Type B pancreatic cell (in vitro differentiated cells): ENCODE measurements around the gene TM2D1. TPM values are rescaled to one million over a fixed set of nuclear protein-coding genes. Genes with fewer than 3 reads are reported as not detected.
A peak's percentile ranks its signal among the peaks of the same experiment; 100 is the strongest.

Experiments
- DNase-seq: peaks from one replicate; pipeline ENCODE4 v3.0.0; 2021; ENCODE audit warnings: mixed read lengths; ENCODE audit not compliant: unreplicated experiment; ENCODE audit errors: extremely low spot score
- H3K27ac Mint-ChIP-seq: 2 replicates; pipeline ENCODE4 v1.8.0; 2021; ENCODE audit warnings: mild to moderate bottlenecking, mixed read lengths
- H3K27me3 Mint-ChIP-seq: 2 replicates; pipeline ENCODE4 v1.8.0; 2021; ENCODE audit warnings: mixed read lengths
- H3K36me3 Mint-ChIP-seq: 2 replicates; pipeline ENCODE4 v1.8.0; 2021; ENCODE audit warnings: mixed read lengths
- H3K4me1 Mint-ChIP-seq: one replicate; pipeline ENCODE4 v1.8.0; 2021; ENCODE audit warnings: mixed read lengths; ENCODE audit not compliant: unreplicated experiment
- H3K4me3 Mint-ChIP-seq: 2 replicates; pipeline ENCODE4 v1.8.0; 2021; ENCODE audit warnings: mild to moderate bottlenecking, mixed read lengths
- H3K9me3 Mint-ChIP-seq: 2 replicates; pipeline ENCODE4 v1.8.0; 2021; ENCODE audit warnings: mixed read lengths
- total RNA-seq: library from RNA; stranded (reverse); gene quantifications from 2 replicates; pipeline ENCODE4 v1.2.1, GENCODE V29; 2021; ENCODE audit warnings: low replicate concordance
- TF ChIP-seq, protein P1 (sequence below): fragments of 200-600 bp; sonication (generic); conservative IDR thresholded peaks from 2 replicates; pipeline ENCODE4 v1.5.0; 2021; ENCODE audit warnings: antibody characterized with exemption, mild to moderate bottlenecking

TM2D1 gene
- total RNA-seq, 1 donor from 2014 or later = 37.1 TPM

DNA sequence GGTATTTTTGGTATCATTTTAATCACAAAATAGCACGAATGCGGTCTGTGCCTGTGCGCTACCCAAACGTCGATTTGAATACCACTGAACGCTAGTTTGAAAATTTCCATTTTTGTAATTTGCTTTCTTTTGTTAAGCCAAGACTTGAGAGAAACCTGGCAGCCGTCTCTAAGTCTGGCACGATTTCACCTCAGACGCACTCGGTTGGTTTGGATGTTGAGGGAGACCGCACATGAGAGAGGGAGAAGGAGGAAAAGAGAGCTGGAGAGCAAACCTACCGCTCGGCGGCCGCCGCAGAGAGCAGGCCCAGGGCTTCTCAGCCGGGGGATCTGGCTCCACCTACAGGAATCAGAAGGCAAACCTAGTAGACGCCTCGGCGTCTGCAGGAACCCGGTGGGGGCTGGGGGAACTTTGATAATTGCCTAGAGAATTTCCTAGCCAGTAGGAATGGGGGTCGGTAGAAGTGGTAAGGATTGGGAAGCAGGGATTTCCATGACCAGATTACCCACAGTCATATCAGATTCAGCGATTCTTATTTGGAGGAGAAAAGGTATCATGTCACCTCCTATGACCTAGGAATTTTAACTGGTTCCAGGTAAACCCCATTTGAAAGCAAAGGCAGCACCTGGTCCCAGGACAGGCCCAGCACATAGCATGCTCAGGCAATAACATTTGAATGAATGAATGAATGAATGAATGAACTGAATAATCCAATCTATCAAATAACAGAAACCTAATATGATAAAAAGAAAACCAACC lies 83.2 kb downstream of the TM2D1 start:
- no peak for DNase-seq
- Mint-ChIP-seq H3K36me3 (peaks cover 3% of the 10 kb centered on the region), H3K27me3 (peaks cover 8% of the 10 kb centered on the region), H3K4me3 (no peak overlapping the region), H3K9me3 (peaks cover 4% of the 10 kb centered on the region), H3K4me1 (peaks cover 45% of the 10 kb centered on the region), H3K27ac (peak overlapping the region; percentile 24)
- TF ChIP-seq, protein P1, sequence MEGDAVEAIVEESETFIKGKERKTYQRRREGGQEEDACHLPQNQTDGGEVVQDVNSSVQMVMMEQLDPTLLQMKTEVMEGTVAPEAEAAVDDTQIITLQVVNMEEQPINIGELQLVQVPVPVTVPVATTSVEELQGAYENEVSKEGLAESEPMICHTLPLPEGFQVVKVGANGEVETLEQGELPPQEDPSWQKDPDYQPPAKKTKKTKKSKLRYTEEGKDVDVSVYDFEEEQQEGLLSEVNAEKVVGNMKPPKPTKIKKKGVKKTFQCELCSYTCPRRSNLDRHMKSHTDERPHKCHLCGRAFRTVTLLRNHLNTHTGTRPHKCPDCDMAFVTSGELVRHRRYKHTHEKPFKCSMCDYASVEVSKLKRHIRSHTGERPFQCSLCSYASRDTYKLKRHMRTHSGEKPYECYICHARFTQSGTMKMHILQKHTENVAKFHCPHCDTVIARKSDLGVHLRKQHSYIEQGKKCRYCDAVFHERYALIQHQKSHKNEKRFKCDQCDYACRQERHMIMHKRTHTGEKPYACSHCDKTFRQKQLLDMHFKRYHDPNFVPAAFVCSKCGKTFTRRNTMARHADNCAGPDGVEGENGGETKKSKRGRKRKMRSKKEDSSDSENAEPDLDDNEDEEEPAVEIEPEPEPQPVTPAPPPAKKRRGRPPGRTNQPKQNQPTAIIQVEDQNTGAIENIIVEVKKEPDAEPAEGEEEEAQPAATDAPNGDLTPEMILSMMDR = peak; percentile 79

DNA sequence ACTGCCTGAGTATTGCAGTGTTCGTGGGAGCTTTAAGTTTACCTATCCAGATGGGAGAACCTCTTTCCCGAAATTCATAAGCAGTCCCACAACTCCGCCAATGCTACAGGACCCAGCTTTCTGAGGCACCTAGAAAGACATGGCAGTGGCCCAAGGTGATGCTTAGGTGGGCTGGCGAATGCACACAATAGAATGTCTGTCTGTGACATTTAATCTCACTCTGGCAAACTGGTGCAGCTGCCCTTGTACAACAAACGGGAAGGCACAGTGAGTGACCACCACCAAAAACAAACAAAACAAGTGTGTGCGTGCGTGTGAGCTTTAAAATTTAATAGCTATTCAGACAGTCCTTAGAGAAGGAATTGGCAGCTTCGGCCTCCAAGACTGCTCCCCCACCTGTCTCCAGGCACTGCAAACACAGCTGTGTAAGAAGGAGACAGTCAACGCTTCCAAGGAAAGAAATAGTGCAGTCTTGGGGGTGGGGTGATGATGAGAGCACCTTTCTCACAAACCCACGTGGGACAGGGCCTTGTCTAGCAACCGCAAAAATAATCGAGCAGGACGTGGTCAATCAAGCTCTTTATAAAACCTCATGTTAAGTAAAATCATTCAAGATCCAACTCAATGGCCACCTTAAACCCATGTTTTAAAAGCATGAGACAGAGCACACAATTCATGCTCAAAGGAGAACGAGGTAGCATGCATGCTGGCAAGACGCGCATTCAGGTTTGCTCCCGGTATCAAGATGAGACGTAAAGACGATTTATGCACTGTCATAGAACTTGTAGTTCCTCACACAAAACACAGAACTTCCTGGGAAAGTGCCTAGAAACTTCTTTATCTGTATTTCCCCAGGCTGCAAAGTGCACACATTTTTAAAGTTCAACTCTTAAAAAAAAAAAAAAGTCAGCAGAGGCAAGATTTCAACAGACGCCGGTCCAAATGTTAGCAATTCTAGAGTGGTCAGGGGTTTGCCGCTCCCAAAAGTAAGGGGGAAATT lies 84.1 kb downstream of the TM2D1 start:
- no peak for DNase-seq
- H3K4me3 Mint-ChIP-seq = no peak overlapping the region
- H3K4me1 Mint-ChIP-seq = peaks cover 45% of the 10 kb centered on the region
- TF ChIP-seq, protein P1 = no peak
- peaks cover 3% of the 10 kb centered on the region for H3K36me3 Mint-ChIP-seq
- peaks cover 8% of the 10 kb centered on the region for H3K27me3 Mint-ChIP-seq
- peak overlapping the region; percentile 24 for H3K27ac Mint-ChIP-seq
- H3K9me3 Mint-ChIP-seq = peaks cover 4% of the 10 kb centered on the region

DNA sequence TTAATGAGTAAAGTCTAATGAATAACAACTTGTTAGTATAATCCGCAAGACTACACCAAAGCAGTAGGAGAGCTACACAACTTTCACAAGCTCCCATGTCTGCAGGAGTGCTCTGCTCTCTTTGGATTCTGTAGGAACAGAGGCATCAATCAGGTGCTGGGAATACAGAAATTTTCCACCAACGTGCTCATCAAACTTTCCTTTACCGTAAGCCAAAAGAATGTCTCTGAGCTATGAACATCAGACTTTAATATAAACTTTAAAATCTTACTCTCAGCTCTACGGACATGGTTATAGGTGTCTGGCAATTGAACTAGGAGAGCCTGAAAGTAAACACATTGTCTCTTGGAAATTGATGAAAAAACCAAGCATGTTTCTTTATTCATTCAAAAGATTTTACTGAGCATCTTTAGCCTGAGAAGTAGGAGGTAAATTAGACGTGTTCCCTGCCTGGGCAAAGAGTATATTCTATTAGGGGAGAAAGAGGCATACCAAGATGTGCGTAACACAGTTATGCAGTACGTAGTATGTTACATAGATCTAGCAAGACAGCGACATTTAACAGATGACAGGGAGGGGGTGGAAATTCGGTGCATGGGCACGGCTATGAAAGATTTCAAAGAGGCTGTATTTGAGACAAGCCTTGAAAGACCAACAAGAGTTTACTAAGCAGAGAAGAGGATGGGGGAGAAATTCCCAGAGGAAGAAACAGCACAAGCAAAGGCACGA lies 85.2 kb downstream of the TM2D1 start:
- DNase-seq = no peak
- Mint-ChIP-seq H3K36me3 (peaks cover 3% of the 10 kb centered on the region), H3K27me3 (peaks cover 8% of the 10 kb centered on the region), H3K27ac (no peak overlapping the region), H3K9me3 (peaks cover 4% of the 10 kb centered on the region), H3K4me1 (peaks cover 38% of the 10 kb centered on the region), H3K4me3 (peak overlapping the region; percentile 7)
- TF ChIP-seq, protein P1 = no peak

DNA sequence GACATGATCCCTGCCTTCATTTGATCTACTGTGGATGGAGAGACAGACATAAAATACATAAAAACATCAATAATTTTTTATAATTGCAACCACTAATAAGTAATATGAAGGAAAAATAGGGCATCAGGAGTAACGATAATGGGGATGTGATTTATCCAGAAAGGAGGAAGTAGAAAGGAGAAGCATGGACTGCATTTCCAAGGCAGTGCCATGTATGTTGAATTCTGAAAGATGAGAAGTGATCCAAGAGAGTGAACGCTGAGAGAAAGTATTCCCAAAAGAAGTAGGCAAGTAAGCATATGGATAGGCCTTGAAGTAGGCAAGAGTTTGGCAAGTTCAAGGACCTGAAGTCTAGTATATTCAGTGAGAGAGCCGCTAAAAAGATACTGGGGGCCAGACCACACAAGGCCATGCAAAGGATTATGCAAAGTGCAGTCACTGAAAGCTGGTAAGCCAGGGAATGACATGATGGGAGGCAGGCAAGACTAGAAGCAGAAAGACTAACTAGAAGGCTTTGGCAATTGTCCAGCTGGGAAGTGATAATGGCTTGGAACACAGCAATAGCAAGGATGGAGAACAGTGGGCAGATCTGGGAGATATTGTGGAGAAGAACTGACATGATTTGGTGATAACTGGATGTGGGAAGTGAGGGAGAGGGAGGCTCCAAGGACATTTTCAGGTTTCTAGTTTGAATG lies 85.9 kb downstream of the TM2D1 start:
- H3K27me3 Mint-ChIP-seq = peaks cover 8% of the 10 kb centered on the region
- H3K27ac Mint-ChIP-seq = no peak overlapping the region
- TF ChIP-seq, protein P1 = no peak
- H3K36me3 Mint-ChIP-seq = peaks cover 3% of the 10 kb centered on the region
- peaks cover 34% of the 10 kb centered on the region for H3K4me1 Mint-ChIP-seq
- H3K9me3 Mint-ChIP-seq = peaks cover 4% of the 10 kb centered on the region
- H3K4me3 Mint-ChIP-seq = no peak overlapping the region
- no peak for DNase-seq

DNA sequence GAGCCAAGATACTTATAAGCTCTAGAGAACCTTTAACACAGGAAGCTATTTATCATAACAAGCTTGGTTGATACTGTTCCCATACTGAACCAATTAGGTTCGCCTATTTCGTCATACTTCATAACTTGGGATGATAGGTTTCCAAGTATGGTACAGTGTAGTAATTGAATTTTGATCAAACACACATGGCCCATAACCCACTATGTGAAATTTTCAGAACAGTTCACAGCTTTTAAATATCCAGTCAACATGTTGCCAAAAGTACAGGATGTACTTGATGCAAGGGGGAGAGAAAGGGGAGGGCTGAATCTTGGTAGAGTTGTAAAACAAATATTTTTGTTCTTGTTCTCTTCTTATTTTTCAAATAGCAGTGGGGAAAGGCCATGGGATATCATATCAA lies 86.6 kb downstream of the TM2D1 start:
- TF ChIP-seq, protein P1 = no peak
- Mint-ChIP-seq H3K27ac (no peak overlapping the region), H3K4me3 (no peak overlapping the region), H3K9me3 (peaks cover 4% of the 10 kb centered on the region), H3K36me3 (peaks cover 3% of the 10 kb centered on the region), H3K4me1 (peaks cover 34% of the 10 kb centered on the region), H3K27me3 (peaks cover 8% of the 10 kb centered on the region)
- DNase-seq = no peak
